Naive thymus-derived CD8-positive, alpha-beta T cell (primary cell): ENCODE data around the gene SHISAL1. TPM values are rescaled to one million over a fixed set of nuclear protein-coding genes. Genes with fewer than 3 reads are reported as not detected.

Experiments used
- ATAC-seq, 2 donors: fragments of 150-1000 bp; cut with Tn5 transposase in 1 of 2; sonication (Bioruptor Pico), chemical (Tn5 transposase) in 1 of 2; 1 replicate in 1 of 2; 2 replicates in 1 of 2; pipeline ENCODE4 v1.10.0; 2021; ENCODE audit warnings: mild to moderate bottlenecking in 2 of 2, moderate library complexity in 2 of 2
- POLR2A ChIA-PET: fragments of 350-600 bp; sonication (Branson Sonifier 250); formaldehyde crosslinking; loops from one replicate; lab custom pipeline; 2021; ENCODE audit warnings: antibody characterized with exemption; lab: Charles Lee
- DNase-seq, 10 donors: peaks; one replicate each; pipeline versions ENCODE4 v3.0.0 to v3.0.0-alpha.2; 2020 to 2022
- H3K27ac Mint-ChIP-seq, 10 donors: one replicate each; pipeline ENCODE4 v1.8.0; 2020 to 2022; ENCODE audit warnings: mild to moderate bottlenecking in 10 of 10, mixed read lengths in 10 of 10, moderate library complexity in 4 of 10, inconsistent platforms in 1 of 10
- H3K27me3 Mint-ChIP-seq, 5 donors: one replicate each; pipeline ENCODE4 v1.8.0; 2021 to 2022; ENCODE audit warnings: mixed read lengths in 5 of 5
- H3K36me3 Mint-ChIP-seq, 3 donors: one replicate each; pipeline ENCODE4 v1.8.0; 2020 to 2022; ENCODE audit warnings: mixed read lengths in 3 of 3, mild to moderate bottlenecking in 2 of 3, inconsistent platforms in 1 of 3
- H3K4me1 Mint-ChIP-seq, 4 donors: one replicate each; pipeline ENCODE4 v1.8.0; 2021 to 2022; ENCODE audit warnings: mixed read lengths in 4 of 4
- H3K4me3 Mint-ChIP-seq, 10 donors: one replicate each; pipeline ENCODE4 v1.8.0; 2020 to 2022; ENCODE audit warnings: mild to moderate bottlenecking in 10 of 10, mixed read lengths in 10 of 10, moderate library complexity in 6 of 10, inconsistent platforms in 1 of 10
- H3K9me3 Mint-ChIP-seq, 9 donors: one replicate each; pipeline ENCODE4 v1.8.0; 2020 to 2022; ENCODE audit warnings: mixed read lengths in 9 of 9, mild to moderate bottlenecking in 3 of 9, inconsistent platforms in 1 of 9, moderate library complexity in 1 of 9
- polyA plus RNA-seq, 3 donors: library from polyadenylated mRNA; unstranded; fragments of 300-500 nt; fragmentation: Illumina TruSeq; gene quantifications; one replicate each; pipeline ENCODE4 v1.2.3, GENCODE V29; 2021
- total RNA-seq, 8 experiments: library from RNA in 2 of 8; stranded (reverse) in 2 of 8; gene quantifications; one replicate each; pipeline ENCODE4 v1.2.3 and lab custom pipeline; 2021 to 2026

SHISAL1 gene
- total and polyA plus RNA-seq, 5 experiments from 2014 or later: not detected

DNA sequence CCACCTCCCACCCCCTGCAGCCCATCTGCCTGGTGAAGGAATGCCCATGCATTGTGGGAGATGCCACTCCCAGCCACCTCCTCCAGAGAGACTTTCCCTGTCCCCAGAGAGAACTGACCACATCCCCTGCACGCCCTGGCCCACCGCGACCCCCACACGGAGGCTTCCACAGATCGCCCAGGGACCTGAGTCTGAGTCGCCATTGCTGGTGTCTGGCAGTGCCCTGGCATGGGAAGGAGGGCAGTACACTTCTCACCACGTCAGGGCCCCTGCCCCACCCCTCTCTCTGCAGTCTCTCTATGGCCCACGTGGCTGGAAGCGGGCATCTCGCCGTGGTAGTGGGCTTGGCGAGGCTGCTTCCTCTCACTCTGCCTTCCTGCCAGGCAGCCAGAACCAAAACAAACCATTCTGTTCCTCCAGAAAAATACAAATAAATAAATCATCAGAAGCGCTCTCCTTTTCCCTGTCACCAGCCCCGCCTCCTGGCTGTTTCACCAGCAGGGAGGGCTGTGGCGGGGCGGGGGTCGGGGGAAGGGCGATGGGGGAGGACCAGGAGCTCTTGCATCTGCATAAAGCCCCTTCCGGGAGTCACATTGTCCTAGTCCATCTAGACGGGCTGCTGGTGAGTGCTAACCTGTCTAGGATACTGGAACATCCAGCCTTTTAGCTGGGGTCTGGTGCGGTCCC lies 20.9 kb downstream of the SHISAL1 start:
- H3K36me3 Mint-ChIP-seq: peaks cover 0 to 5% (median 0%) of the 10 kb centered on the region in 3 donors
- no peak overlapping the region for H3K4me3 Mint-ChIP-seq
- DNase-seq (no peak), ATAC-seq (no peak)
- peaks cover 0 to 2% (median 0%) of the 10 kb centered on the region in 5 donors for H3K27me3 Mint-ChIP-seq
- H3K9me3 Mint-ChIP-seq: peaks cover 0 to 17% (median 3%) of the 10 kb centered on the region in 9 donors
- POLR2A ChIA-PET: no interaction called here
- no peak overlapping the region for H3K27ac Mint-ChIP-seq
- H3K4me1 Mint-ChIP-seq: peaks cover 0 to 2% (median under 1%) of the 10 kb centered on the region in 4 donors

DNA sequence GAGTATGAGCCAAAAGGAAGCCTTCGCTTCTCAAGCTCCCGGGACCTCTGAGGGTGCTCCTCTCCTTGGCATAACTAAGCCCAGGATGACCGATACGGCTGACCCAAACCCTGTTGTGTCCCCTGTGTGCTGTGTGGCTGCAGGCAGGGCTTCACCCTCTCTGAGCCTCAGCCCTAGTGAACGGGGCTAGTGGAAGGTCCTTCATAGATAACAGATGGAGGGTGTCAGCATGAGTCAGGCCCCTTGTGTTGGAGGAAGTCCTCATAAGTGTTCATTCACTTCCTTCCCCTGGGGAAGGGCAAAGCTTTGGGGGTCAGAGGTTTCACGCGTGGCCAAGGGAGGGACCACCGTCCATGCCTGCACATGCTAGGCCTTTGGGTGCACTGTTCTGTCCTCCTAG lies 21.5 kb downstream of the SHISAL1 start:
- no peak overlapping the region for H3K27ac Mint-ChIP-seq
- peaks cover 0 to 2% (median under 1%) of the 10 kb centered on the region in 4 donors for H3K4me1 Mint-ChIP-seq
- H3K4me3 Mint-ChIP-seq: no peak overlapping the region
- peaks cover 0 to 2% (median 0%) of the 10 kb centered on the region in 5 donors for H3K27me3 Mint-ChIP-seq
- peaks cover 0 to 17% (median 3%) of the 10 kb centered on the region in 9 donors for H3K9me3 Mint-ChIP-seq
- ATAC-seq (no peak), DNase-seq (no peak)
- POLR2A ChIA-PET: no interaction called here
- H3K36me3 Mint-ChIP-seq: peaks cover 0 to 5% (median 0%) of the 10 kb centered on the region in 3 donors

DNA sequence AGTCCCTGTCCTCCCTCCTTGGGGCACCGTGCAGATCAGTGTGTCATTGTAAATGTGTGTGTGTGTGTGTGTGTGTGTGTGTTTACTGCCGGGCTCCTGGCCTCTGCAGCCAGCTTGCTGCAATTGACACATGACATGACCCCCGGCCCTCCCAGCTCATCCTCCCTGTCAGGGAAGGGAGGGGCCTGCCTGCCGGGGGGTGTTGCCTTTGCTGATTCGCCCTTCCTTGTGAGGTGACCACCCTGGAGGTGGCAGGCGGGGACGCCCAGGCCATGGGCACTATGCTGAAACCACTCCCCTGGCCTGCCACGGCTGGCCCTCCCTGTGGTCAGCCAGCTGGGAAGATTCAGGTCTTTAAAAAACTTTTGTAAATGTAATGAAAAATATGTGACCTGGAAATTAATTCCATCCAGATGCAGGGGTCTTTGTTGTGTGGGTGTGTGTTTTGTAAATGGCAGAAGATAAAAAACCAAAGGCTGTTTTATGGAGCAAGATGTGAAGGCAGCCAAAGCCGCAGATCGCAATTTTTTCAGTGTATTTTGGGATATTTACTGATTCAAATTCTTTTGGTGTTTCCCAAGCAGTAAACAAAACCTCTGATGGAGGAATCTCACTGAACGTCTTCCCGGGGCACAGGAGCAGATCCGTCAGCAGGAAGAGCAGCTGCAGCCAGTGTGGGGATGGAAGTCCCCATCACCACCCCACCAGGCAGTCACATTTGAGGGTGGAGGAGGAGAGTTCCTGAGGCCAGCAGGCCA lies 23.2 kb downstream of the SHISAL1 start:
- peaks cover 0 to 6% (median 3%) of the 10 kb centered on the region in 4 donors for H3K4me1 Mint-ChIP-seq
- POLR2A ChIA-PET: no interaction called here
- no peak overlapping the region for H3K4me3 Mint-ChIP-seq
- ATAC-seq: no peak
- H3K9me3 Mint-ChIP-seq: peaks cover 0 to 10% (median 3%) of the 10 kb centered on the region in 9 donors
- peak overlapping the region in 1 of 10 donors; percentile 21 for H3K27ac Mint-ChIP-seq
- peaks cover 0 to 8% (median 0%) of the 10 kb centered on the region in 5 donors for H3K27me3 Mint-ChIP-seq
- peaks cover 0 to 5% (median 0%) of the 10 kb centered on the region in 3 donors for H3K36me3 Mint-ChIP-seq
- no peak for DNase-seq

DNA sequence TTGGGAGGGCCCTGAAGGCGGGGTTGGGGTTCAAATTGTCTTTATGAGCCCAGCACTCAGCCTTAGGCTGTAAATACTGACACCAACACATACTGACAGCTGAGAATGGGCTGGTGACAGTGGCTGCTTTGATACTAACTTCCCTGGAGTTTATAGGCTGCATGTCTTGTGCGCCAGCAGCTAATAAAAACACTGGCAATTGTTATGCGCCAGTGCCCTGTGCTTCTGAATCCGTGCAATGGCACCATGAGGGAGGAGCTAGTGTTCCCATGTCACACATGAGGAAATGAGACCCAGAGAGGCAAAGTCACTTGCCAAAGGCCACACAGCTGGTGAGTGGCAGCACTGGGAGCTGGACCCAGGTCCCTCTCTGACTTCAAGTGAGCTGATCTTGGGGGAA lies 23.8 kb downstream of the SHISAL1 start:
- DNase-seq: no peak
- H3K36me3 Mint-ChIP-seq: peaks cover 0 to 1% (median 0%) of the 10 kb centered on the region in 3 donors
- peaks cover 0 to 8% (median 0%) of the 10 kb centered on the region in 5 donors for H3K27me3 Mint-ChIP-seq
- POLR2A ChIA-PET: no interaction called here
- peaks cover 0 to 7% (median 4%) of the 10 kb centered on the region in 4 donors for H3K4me1 Mint-ChIP-seq
- no peak for ATAC-seq
- peak overlapping the region in 1 of 10 donors; percentile 14 for H3K27ac Mint-ChIP-seq
- no peak overlapping the region for H3K4me3 Mint-ChIP-seq
- peaks cover 0 to 3% (median under 1%) of the 10 kb centered on the region in 9 donors for H3K9me3 Mint-ChIP-seq

DNA sequence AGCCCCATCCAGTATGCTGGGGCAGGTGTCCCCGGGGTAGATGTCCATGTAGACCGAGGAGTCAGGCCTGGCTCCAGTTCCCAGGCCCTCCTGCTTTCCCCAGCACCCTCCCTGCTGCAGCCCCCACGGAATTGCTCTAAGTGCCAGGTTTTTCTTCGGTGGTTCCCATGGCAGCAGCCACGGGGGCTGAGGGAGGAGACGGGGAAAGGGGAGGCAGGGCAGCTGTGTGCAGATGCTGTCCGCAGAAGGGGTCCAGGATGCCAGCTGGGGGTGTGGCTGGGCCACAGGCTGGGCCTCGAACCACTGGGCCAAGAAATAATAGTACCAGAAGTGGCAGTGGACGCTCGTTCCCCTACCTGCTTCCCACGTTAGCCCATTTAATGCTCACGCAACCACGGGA lies 25.0 kb downstream of the SHISAL1 start:
- Mint-ChIP-seq H3K9me3 (no peaks in the 10 kb centered on the region), H3K27me3 (peaks cover 0 to 12% (median 0%) of the 10 kb centered on the region in 5 donors), H3K4me1 (peaks cover 0 to 10% (median 4%) of the 10 kb centered on the region in 4 donors), H3K36me3 (no peaks in the 10 kb centered on the region), H3K4me3 (no peak overlapping the region), H3K27ac (no peak overlapping the region)
- POLR2A ChIA-PET: no interaction called here
- no peak for DNase-seq
- ATAC-seq: no peak

DNA sequence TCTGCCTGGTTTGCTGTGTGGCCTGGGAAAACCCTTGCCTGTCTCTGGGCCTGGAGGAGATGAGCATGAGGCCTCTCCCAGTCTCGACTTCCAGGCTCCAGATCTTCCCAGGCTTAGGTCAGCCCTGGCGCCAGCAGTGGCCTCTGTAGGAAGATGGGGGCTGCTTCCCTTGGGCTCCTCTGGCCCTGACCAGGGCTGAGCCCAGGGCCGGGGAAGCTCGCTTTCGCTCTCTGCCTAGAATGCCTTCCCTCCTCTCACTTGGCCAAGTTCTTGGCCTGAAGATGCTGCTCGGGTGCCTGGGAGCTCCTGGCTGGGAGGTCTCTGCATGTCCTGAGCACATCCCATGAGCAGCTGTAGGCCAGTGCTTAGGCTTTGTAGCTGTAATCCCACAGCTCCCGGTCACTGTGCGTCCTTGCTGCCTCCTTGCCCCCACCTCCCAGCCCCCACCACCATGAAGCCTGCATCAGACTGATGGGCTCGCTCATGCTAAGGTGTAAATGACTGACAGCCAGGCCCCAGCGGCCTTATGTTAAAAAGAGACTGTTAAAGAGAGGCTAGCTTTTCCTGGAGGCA lies 25.5 kb downstream of the SHISAL1 start:
- ATAC-seq: no peak
- Mint-ChIP-seq H3K9me3 (no peaks in the 10 kb centered on the region), H3K4me3 (no peak overlapping the region), H3K27me3 (peaks cover 0 to 12% (median 0%) of the 10 kb centered on the region in 5 donors), H3K4me1 (peaks cover 0 to 10% (median 4%) of the 10 kb centered on the region in 4 donors), H3K36me3 (no peaks in the 10 kb centered on the region), H3K27ac (no peak overlapping the region)
- POLR2A ChIA-PET: no interaction called here
- DNase-seq: no peak

DNA sequence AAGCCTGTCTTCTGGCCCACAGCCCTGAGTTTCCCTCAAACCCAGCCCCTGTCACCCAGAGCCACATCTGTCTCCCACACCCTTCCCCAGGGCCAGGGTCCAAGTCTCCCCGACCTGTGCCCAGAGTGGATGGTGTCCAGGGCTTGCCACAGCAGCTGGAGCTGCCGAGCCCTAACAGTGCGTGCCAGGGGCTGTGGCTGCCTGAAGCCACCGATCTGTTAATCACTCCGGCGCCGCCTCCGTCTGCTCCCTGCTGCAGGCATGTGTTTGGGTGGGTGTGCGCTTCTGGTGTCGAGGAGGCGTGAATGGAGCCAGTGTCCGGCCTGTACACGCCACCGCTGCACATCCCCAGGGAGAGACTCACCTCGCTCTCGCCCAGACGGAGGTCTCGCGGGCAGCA lies 26.1 kb downstream of the SHISAL1 start:
- Mint-ChIP-seq H3K27me3 (peaks cover 0 to 12% (median 0%) of the 10 kb centered on the region in 5 donors), H3K9me3 (no peaks in the 10 kb centered on the region), H3K4me1 (peaks cover 0 to 8% (median 4%) of the 10 kb centered on the region in 4 donors), H3K4me3 (no peak overlapping the region), H3K27ac (no peak overlapping the region), H3K36me3 (no peaks in the 10 kb centered on the region)
- ATAC-seq: no peak
- no peak for DNase-seq
- POLR2A ChIA-PET: no interaction called here

DNA sequence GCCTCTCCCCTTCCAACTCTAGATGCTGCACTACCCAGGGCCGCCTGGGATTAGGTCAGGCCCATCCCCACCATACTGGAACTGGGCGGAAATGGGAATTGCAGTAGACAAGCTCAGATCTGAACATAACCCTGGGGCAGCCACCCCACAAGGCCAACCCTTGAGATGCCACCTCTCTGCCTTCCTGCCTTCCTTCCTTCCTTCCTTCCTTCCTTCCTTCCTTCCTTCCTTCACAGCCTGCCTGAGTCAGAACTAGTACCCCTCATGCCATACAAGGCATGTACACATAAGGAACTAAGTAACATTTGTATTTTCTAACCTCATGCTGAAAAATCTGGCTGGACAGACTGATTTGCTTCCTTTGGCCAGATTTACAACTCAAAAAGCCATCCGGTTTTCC lies 28.0 kb downstream of the SHISAL1 start:
- Mint-ChIP-seq H3K9me3 (no peaks in the 10 kb centered on the region), H3K4me3 (no peak overlapping the region), H3K27me3 (peaks cover 0 to 12% (median 5%) of the 10 kb centered on the region in 5 donors), H3K27ac (peak overlapping the region in 1 of 10 donors; percentile 37), H3K4me1 (peaks cover 0 to 8% (median 3%) of the 10 kb centered on the region in 4 donors), H3K36me3 (no peaks in the 10 kb centered on the region)
- ATAC-seq: no peak
- no peak for DNase-seq
- POLR2A ChIA-PET: no interaction called here

DNA sequence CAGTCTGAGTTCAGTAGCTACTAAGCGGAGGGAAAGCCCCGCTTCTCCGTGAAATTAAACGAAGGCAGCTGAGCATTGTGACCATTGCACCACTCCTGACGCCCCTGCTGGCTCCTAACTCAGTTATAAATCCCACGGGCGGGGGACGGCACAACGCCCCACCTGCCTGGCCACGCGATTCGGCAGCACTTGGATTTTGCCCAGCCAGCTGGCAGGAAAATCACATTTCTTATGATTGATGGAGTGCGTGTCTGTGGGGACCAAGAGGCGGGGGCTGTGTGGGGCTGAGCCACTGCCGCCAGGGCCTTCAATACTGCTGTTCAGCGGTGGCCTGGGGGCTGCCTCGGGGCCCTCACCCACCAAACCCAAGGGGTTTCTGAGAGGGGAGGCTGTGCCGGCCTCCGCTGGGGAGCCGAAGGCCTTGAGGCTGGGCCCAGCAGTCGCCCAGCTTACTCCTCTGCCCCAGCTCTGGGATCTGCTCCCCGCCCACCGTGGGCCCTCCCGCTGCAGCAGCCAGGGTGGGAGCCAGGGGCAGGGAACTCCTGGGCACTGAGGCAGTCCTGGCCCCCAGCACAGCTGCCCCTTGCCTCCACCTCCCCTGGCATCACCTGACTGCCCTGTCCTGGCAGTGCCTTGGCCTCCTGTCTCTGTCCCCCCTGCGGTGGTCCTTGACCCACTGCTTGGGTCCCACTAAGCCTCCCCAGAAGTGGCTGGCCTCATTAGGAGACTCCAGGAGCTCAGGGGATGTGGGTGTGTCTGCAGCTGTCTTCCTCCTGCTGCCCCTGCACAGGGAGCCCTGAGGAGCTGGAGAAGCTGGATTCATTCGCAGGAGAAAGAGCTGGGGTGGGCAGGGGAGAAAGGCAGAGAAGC lies 30.7 kb downstream of the SHISAL1 start:
- POLR2A ChIA-PET: no interaction called here
- H3K27me3 Mint-ChIP-seq: peaks cover 0 to 13% (median 5%) of the 10 kb centered on the region in 5 donors
- ATAC-seq (no peak), DNase-seq (no peak)
- no peaks in the 10 kb centered on the region for H3K36me3 Mint-ChIP-seq
- H3K4me3 Mint-ChIP-seq: no peak overlapping the region
- peak overlapping the region in 1 of 10 donors; percentile 24 for H3K27ac Mint-ChIP-seq
- peaks cover 0 to 10% (median 3%) of the 10 kb centered on the region in 4 donors for H3K4me1 Mint-ChIP-seq
- H3K9me3 Mint-ChIP-seq: no peaks in the 10 kb centered on the region

DNA sequence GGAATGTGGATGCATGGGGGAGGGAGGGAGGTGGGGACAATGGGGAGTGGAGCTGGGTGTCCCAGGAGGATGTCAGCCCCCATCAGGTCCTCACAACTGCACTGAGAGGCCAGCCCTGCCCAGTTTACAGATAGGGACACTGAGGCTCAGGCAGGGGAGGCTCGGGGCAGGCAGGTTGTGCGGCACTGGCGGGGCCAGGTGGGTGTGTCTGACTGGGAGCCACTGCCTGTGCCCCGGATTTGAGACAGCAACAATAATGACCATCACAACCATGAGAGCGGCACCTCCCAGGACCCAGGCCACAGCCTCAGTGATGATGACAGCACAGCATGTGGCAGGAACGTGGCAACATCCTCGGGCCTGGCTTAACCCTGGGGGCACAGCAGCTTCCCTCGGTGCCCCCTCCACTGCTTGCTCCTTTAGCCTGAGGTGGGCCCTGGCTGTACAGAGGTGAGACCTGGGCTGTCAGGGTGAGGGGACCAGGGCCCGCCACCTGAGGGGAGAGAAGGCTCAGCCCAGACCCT lies 32.0 kb downstream of the SHISAL1 start:
- ATAC-seq (no peak), DNase-seq (no peak)
- peak overlapping the region in 1 of 10 donors; percentile 29 for H3K27ac Mint-ChIP-seq
- POLR2A ChIA-PET: no interaction called here
- no peak overlapping the region for H3K4me3 Mint-ChIP-seq
- H3K36me3 Mint-ChIP-seq: peaks cover 0 to 1% (median 0%) of the 10 kb centered on the region in 3 donors
- peaks cover 5 to 22% (median 13%) of the 10 kb centered on the region in 5 donors for H3K27me3 Mint-ChIP-seq
- H3K9me3 Mint-ChIP-seq: no peaks in the 10 kb centered on the region
- H3K4me1 Mint-ChIP-seq: peaks cover 0 to 10% (median 3%) of the 10 kb centered on the region in 4 donors

DNA sequence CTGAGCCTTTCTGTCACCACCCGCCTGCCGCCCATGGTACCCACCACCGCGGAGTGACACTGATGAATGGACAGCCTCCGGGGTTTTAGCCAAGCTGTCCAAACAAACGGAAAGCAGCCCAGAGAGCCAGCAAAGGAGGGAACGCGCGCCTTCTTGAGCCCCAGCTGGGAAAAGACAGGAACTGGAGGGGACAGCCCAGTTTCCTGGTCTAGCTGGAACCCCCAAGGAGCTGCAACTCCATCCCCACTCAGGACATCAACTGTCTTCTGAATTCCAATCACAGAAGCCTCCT lies 33.7 kb downstream of the SHISAL1 start:
- ATAC-seq (no peak), DNase-seq (no peak)
- no peak overlapping the region for H3K27ac Mint-ChIP-seq
- H3K27me3 Mint-ChIP-seq: peaks cover 5 to 23% (median 11%) of the 10 kb centered on the region in 5 donors
- H3K4me1 Mint-ChIP-seq: peaks cover 0 to 4% (median 0%) of the 10 kb centered on the region in 4 donors
- no peaks in the 10 kb centered on the region for H3K9me3 Mint-ChIP-seq
- no peak overlapping the region for H3K4me3 Mint-ChIP-seq
- peaks cover 0 to 1% (median 0%) of the 10 kb centered on the region in 3 donors for H3K36me3 Mint-ChIP-seq
- POLR2A ChIA-PET: no interaction called here
